HG03060 (cell line): Measurements from ENCODE around the gene BBS9.

ENCODE experiments used
- ATAC-seq: cut with Tn5 transposase; IDR thresholded peaks from one replicate; pipeline ENCODE4 v1.9.1; 2021; ENCODE audit warnings: low read depth, moderate number of reproducible peaks; ENCODE audit not compliant: unreplicated experiment

Gene BBS9

DNA sequence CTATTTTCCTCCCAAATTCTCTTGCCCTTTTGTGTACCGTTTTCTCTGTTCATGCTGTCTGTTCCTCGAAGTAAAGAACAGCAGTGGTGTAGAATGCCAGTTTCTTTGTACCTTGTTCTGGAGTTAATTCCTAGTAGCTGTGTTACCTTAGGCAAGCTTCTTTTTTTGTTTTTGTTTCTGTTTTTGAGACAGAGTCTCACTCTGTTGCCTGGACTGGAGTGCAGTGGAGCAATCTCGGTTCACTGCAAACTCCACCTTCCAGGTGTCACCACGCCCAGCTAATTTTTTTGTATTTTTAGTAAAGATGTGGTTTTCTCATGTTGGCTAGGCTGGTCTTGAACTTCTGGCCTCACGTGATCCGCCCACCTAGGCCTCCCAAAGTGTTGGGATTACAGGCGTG is 221.2 kb downstream of the BBS9 start:
- no peak for ATAC-seq

DNA sequence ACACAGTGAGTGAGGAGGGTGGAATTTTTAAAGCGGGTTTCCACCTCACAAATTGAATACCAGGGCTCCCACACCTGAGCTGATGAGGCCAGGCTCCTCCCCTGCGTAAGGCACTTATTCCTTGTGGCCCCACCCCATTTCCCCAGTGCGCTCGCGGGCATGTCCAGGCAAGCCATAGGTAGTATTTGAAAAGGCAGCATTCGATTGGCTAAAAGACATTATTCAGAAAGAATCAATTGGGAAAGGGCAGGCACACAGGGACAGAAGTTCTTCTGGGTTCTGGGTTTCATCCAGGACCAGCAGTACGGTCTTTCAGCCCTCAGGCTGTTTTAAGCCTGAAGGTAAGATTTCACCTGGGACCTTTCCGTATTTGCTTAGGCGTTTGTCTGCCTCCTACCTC is 222.3 kb downstream of the BBS9 start:
- ATAC-seq, result no peak

GRCh38 chr7:33354201-33354600 is 224.8 kb downstream of the BBS9 start:
- no peak for ATAC-seq

DNA sequence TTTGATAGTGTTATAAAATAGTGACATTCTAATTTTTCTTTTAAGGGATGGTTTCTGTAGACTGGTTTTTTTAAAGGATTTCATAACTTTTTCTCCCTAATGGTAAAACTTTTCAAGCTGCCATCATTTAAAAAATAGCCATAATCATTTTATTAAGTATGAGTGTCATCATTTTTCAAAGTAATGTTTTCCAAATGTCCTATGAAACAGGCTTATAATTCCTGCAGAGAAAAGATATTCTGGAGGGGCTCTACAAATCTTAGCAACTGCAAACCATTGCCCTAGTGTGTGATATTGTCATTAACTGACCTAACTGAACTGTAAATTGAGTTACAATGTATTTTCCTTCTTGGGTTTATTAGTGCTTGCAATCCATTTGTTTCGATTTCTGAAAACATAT is 226.0 kb downstream of the BBS9 start:
- ATAC-seq, result no peak

GRCh38 chr7:33356336-33356735 is 227.0 kb downstream of the BBS9 start:
- ATAC-seq, result no peak

GRCh38 chr7:33357846-33358245 is 228.5 kb downstream of the BBS9 start:
- ATAC-seq, result no peak

DNA sequence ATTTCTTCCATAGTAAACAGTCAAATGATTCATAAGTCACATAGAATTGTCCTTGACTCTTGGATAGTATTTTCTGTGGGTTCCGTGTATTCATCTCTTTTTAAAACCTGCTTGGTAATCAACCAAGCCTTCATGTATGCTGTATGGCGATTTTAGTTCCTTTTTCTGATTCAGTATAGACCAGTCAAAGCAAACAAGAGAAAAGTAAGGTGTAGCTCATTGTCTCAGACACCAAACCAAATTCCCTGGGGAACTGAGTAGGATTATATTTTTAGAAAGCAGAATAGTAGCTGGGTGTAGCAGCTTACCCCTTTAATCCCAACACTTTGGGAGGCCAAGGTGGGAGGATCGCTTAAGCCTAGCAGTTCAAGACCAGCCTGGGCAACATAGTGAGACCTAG is 240.5 kb downstream of the BBS9 start:
- no peak for ATAC-seq

- ATAC-seq, result no peak
These were observed 243.8 kb downstream of the BBS9 start for GRCh38 chr7:33373195-33373594.

- no peak for ATAC-seq
These were observed 250.6 kb downstream of the BBS9 start for GRCh38 chr7:33379891-33380525.

- no peak for ATAC-seq
These were observed 259.0 kb downstream of the BBS9 start for GRCh38 chr7:33388332-33388731.

GRCh38 chr7:33392148-33392547 is 262.8 kb downstream of the BBS9 start:
- ATAC-seq, result no peak

GRCh38 chr7:33393770-33394169 is 264.4 kb downstream of the BBS9 start:
- no peak for ATAC-seq

GRCh38 chr7:33395340-33395739 is 266.0 kb downstream of the BBS9 start:
- ATAC-seq, result no peak

- no peak for ATAC-seq
These were observed 270.3 kb downstream of the BBS9 start for GRCh38 chr7:33399528-33400213.

GRCh38 chr7:33400214-33400538 is 270.8 kb downstream of the BBS9 start:
- ATAC-seq, result no peak

DNA sequence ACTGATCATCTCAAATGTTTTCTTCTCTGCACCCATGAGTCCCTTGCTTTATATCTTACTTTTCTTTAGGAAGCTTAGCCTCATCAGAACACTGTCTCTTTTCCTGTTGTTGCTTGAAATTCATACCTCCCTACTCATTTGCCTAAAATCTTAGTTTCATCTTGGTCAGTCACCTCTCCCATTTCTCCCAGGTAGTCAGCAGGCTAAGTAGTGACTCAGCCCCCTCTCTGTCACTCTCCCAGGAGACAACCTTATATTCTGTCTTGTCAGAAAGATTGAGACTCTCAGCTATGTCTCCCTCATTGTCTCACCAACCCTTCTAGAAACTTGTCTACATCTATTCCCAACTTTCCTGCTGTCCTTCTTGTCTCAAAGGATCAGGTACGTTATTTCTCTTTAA is 280.9 kb downstream of the BBS9 start:
- no peak for ATAC-seq

GRCh38 chr7:33411020-33411419 is 281.7 kb downstream of the BBS9 start:
- no peak for ATAC-seq

- ATAC-seq, result no peak
These were observed 283.0 kb downstream of the BBS9 start for GRCh38 chr7:33412331-33412730.

DNA sequence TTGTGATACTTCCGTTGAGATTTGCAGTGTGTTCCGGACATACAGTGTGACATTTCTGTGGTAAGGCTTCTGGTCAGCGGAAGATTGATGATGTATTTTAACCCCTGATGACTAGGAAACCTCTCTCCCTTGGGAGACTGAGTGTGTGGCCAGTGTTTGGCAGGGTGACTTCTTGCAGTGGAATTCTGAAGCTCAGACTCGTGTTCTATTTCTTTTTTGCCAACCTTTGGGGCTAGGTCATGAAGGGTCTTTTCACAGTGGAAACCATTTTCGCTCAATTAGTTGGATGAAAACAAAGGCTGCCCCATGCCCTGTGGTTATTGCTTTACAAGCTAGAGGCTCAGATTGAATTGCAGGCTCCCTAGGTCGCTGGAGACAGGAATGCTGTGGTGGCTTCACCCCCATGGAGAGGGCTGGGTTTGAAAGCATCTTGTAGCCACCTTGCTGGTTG is 288.9 kb downstream of the BBS9 start:
- ATAC-seq, result no peak

- ATAC-seq, result no peak
These were observed 291.1 kb downstream of the BBS9 start for GRCh38 chr7:33420311-33420940.

GRCh38 chr7:33421429-33421828 is 292.1 kb downstream of the BBS9 start:
- no peak for ATAC-seq

DNA sequence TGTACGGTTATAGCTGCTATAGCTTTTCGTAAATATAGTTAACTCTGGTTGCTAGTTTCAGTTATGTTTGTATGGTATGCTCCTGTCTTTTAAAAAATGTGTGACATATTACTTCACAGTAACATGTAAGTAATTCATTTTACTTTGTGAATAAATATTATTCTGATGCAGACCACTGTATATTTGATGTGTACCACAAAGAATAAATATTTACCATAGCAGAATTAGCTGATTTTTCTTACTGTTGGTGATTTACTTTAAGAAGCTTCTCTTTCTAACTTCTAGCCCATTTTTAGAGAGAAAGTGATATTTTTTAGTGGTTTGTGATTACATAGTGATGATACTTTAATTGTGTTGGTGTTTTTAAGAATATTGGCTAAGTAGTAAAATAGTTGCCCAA is 292.8 kb downstream of the BBS9 start:
- no peak for ATAC-seq
